Fibroblast of lung (primary cell): ENCODE data around the gene MIER3. TPM values are rescaled to one million over a fixed set of nuclear protein-coding genes. Genes with fewer than 3 reads are reported as not detected.

Experiments used
- DNase-seq, 2 donors: peaks; one replicate each; pipeline versions ENCODE4 v3.0.0 to v3.0.0-alpha.2; 2010; ENCODE audit warnings: low read depth in 2 of 2
- H2AFZ ChIP-seq: 2 replicates; pipeline ENCODE4 v1.5.1; 2012; ENCODE audit warnings: low read length, control low read depth, inconsistent platforms
- H3K27ac ChIP-seq: 2 replicates; pipeline ENCODE4 v1.5.1; 2011; ENCODE audit warnings: low read length, control low read depth; ENCODE audit not compliant: insufficient read depth
- H3K27me3 ChIP-seq: 2 replicates; pipeline ENCODE4 v1.5.1; 2011; ENCODE audit warnings: mild to moderate bottlenecking, low read length; ENCODE audit not compliant: control insufficient read depth, insufficient read depth
- H3K36me3 ChIP-seq: 2 replicates; pipeline ENCODE4 v1.5.1; 2011; ENCODE audit warnings: low read length; ENCODE audit not compliant: control insufficient read depth, insufficient read depth
- H3K4me1 ChIP-seq: 2 replicates; pipeline ENCODE4 v1.5.1; 2011; ENCODE audit warnings: low read length; ENCODE audit not compliant: control insufficient read depth, insufficient read depth; ENCODE audit errors: extremely low read depth
- H3K4me2 ChIP-seq: 2 replicates; pipeline ENCODE4 v1.5.1; 2011; ENCODE audit warnings: low read length, control low read depth; ENCODE audit not compliant: insufficient read depth; ENCODE audit errors: extremely low read depth
- H3K4me3 ChIP-seq, 4 experiments: fragments of 200-600 bp in 1 of 4; sonication (generic) in 1 of 4; replicated peaks in 1 of 4; 2 replicates each; pipeline ENCODE4 v1.5.1; 2011 to 2016; ENCODE audit warnings: low read length in 4 of 4, low read depth in 3 of 4, mild to moderate bottlenecking in 3 of 4, control low read depth in 2 of 4, inconsistent platforms in 1 of 4, mixed read lengths in 1 of 4; ENCODE audit not compliant: insufficient read depth in 1 of 4; ENCODE audit errors: control extremely low read depth in 1 of 4
- H3K79me2 ChIP-seq: 2 replicates; pipeline ENCODE4 v1.5.1; 2012; ENCODE audit warnings: mild to moderate bottlenecking, low read length, inconsistent platforms; ENCODE audit not compliant: control insufficient read depth, insufficient read depth
- H3K9ac ChIP-seq: 2 replicates; pipeline ENCODE4 v1.5.1; 2011; ENCODE audit warnings: mild to moderate bottlenecking, low read length, control low read depth; ENCODE audit not compliant: insufficient read depth
- H3K9me3 ChIP-seq: 2 replicates; pipeline ENCODE4 v1.5.1; 2012; ENCODE audit warnings: low read depth, low read length; ENCODE audit not compliant: control insufficient read depth, insufficient read depth
- H4K20me1 ChIP-seq: 2 replicates; pipeline ENCODE4 v1.5.1; 2011; ENCODE audit warnings: low read length; ENCODE audit not compliant: control insufficient read depth, insufficient read depth; ENCODE audit errors: extremely low read depth
- EZH2 ChIP-seq: IDR thresholded peaks from 2 replicates; pipeline ENCODE4 v1.5.1; 2012; ENCODE audit warnings: low read length, control low read depth, mild to moderate bottlenecking; ENCODE audit errors: missing control alignments
- polyA plus RNA-seq, 2 donors: library from polyadenylated mRNA; depleted of rRNA in 1 of 2; stranded (reverse) in 1 of 2; unstranded in 1 of 2; fragments of >200 nt; gene quantifications; 2 replicates each; pipeline ENCODE4 v1.2.1, GENCODE V29; 2011 to 2012; ENCODE audit warnings: missing spikeins in 1 of 2
- total RNA-seq: library from RNA; depleted of rRNA; stranded (reverse); fragments of >200 nt; gene quantifications from 2 replicates; pipeline ENCODE4 v1.2.1, GENCODE V29; 2014
- TF ChIP-seq, protein P1 (sequence below), 2 donors: IDR thresholded peaks in 1 of 2; conservative IDR thresholded peaks in 1 of 2; 1 replicate in 1 of 2; 2 replicates in 1 of 2; pipeline ENCODE4 v1.5.1; 2011 to 2012; ENCODE audit warnings: low read length in 2 of 2, control low read depth in 1 of 2, inconsistent platforms in 1 of 2, low read depth in 1 of 2, mild to moderate bottlenecking in 1 of 2

MIER3 gene
- total and polyA plus RNA-seq, 2 donors (not counting 1 experiment from before 2014, with no cell fraction given), result 13.2 to 16.9 TPM

DNA sequence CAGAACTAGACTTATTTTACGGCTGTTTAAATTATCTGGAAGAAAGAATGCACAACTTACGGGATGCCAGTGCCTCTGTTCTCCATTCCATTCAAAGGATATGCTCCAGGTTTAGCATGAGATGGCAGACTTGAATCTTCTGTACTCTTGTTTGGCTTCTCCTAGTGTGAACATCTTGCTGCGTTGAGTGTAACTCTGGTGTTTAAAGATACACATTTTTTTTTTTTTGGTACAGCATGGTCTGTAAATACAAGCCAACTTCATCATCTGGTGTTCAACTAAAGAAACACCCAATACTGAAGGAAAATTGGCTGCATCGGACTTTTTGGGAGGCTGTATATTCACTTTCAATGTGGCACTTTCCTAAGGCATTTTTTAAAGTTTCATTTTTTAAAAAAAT, 7.4 kb upstream of the MIER3 start:
- peaks cover 22% of the 10 kb centered on the region for H3K27me3 ChIP-seq
- no peaks in the 10 kb centered on the region for H3K79me2 ChIP-seq
- H3K4me2 ChIP-seq, result no peak overlapping the region
- no peaks in the 10 kb centered on the region for H3K4me1 ChIP-seq
- DNase-seq, result no peak
- H2AFZ ChIP-seq, result no peak overlapping the region
- no peaks in the 10 kb centered on the region for H4K20me1 ChIP-seq
- no peak overlapping the region for H3K4me3 ChIP-seq
- TF ChIP-seq EZH2, result no peak
- TF ChIP-seq, protein P1, sequence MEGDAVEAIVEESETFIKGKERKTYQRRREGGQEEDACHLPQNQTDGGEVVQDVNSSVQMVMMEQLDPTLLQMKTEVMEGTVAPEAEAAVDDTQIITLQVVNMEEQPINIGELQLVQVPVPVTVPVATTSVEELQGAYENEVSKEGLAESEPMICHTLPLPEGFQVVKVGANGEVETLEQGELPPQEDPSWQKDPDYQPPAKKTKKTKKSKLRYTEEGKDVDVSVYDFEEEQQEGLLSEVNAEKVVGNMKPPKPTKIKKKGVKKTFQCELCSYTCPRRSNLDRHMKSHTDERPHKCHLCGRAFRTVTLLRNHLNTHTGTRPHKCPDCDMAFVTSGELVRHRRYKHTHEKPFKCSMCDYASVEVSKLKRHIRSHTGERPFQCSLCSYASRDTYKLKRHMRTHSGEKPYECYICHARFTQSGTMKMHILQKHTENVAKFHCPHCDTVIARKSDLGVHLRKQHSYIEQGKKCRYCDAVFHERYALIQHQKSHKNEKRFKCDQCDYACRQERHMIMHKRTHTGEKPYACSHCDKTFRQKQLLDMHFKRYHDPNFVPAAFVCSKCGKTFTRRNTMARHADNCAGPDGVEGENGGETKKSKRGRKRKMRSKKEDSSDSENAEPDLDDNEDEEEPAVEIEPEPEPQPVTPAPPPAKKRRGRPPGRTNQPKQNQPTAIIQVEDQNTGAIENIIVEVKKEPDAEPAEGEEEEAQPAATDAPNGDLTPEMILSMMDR (conservative IDR thresholded peaks at IDR 0.05 in 1 of 2, IDR thresholded peaks at IDR 0.05 in 1 of 2; ENCODE audit: low read depth in 1 of 2, low read length in 2 of 2), result no peak
- H3K9ac ChIP-seq, result no peak overlapping the region
- no peak overlapping the region for H3K27ac ChIP-seq
- H3K9me3 ChIP-seq, result no peaks in the 10 kb centered on the region
- H3K36me3 ChIP-seq, result no peaks in the 10 kb centered on the region

DNA sequence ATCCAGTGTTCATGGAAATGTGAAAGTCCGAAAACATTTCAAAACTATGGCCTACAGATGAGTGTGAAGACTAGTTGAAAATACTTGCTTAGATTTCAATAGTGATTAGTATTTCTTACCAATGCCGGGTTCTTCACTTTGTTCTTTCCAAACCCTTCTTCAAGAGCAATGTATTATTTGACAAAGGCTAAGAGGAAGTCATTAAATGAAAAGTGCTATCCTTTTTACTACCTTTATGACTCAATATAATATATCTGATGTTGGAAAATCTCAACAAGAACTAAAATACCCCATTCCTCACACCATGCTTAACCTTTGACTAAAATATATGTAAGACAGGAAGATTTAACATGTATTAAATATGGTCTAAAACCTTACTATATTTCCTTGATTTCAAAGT, 6.7 kb upstream of the MIER3 start:
- H3K36me3 ChIP-seq, result no peaks in the 10 kb centered on the region
- H3K9me3 ChIP-seq, result no peaks in the 10 kb centered on the region
- no peak overlapping the region for H3K4me3 ChIP-seq
- peaks cover 22% of the 10 kb centered on the region for H3K27me3 ChIP-seq
- H3K4me1 ChIP-seq, result no peaks in the 10 kb centered on the region
- no peak overlapping the region for H2AFZ ChIP-seq
- no peak for DNase-seq
- no peak overlapping the region for H3K27ac ChIP-seq
- TF ChIP-seq, protein P1 (conservative IDR thresholded peaks at IDR 0.05 in 1 of 2, IDR thresholded peaks at IDR 0.05 in 1 of 2; ENCODE audit: low read depth in 1 of 2, low read length in 2 of 2), result no peak
- TF ChIP-seq EZH2, result no peak
- no peak overlapping the region for H3K4me2 ChIP-seq
- H3K79me2 ChIP-seq, result no peaks in the 10 kb centered on the region
- H3K9ac ChIP-seq, result no peak overlapping the region
- no peaks in the 10 kb centered on the region for H4K20me1 ChIP-seq

DNA sequence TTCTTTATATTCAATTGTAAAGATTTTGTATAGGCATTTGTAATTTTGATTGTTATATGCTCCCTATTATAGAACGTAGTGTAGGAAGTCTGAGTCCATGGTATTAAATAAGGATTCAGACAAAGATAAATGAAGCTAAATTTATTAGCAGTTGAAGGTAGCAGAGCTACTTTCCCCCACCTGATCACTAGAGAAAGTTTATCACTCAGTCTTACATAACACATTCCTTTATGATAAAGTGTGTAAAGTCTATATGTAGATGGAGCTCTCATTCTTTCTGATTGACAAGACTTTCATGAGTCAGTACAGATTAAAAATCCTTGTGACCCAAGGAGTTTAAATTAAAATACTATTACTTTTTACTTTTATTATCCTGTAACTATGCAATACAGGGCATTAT, 2.3 kb upstream of the MIER3 start:
- Histone ChIP-seq H3K27me3 (peaks cover 12% of the 10 kb centered on the region), H3K9me3 (no peaks in the 10 kb centered on the region), H3K79me2 (peaks cover 16% of the 10 kb centered on the region), H3K4me1 (no peaks in the 10 kb centered on the region), H2AFZ (no peak overlapping the region), H3K4me2 (no peak overlapping the region), H3K4me3 (no peak overlapping the region), H4K20me1 (no peaks in the 10 kb centered on the region), H3K9ac (no peak overlapping the region), H3K27ac (no peak overlapping the region), H3K36me3 (no peaks in the 10 kb centered on the region)
- TF ChIP-seq, protein P1 (conservative IDR thresholded peaks at IDR 0.05 in 1 of 2, IDR thresholded peaks at IDR 0.05 in 1 of 2; ENCODE audit: low read depth in 1 of 2, low read length in 2 of 2), result no peak
- TF ChIP-seq EZH2, result no peak
- DNase-seq, result no peak
